SU-DHL-6 (cell line): ENCODE data around the gene ARMC7.

Experiments
- EZH2phosphoT487 ChIP-seq: fragments of 200-600 bp; sonication (generic), shearing (Covaris generic); conservative IDR thresholded peaks from 2 replicates; pipeline ENCODE4 v1.6.1; 2018; ENCODE audit warnings: mild to moderate bottlenecking, antibody characterized with exemption, low read length, moderate library complexity, mixed read lengths
- TF ChIP-seq, protein P1 (sequence below): fragments of 200-600 bp; sonication (generic); IDR thresholded peaks from one replicate; pipeline ENCODE4 v1.5.1; 2017; ENCODE audit warnings: antibody characterized with exemption, mild to moderate bottlenecking, low read length, moderate library complexity; ENCODE audit not compliant: insufficient read depth, poor library complexity, severe bottlenecking

DNA sequence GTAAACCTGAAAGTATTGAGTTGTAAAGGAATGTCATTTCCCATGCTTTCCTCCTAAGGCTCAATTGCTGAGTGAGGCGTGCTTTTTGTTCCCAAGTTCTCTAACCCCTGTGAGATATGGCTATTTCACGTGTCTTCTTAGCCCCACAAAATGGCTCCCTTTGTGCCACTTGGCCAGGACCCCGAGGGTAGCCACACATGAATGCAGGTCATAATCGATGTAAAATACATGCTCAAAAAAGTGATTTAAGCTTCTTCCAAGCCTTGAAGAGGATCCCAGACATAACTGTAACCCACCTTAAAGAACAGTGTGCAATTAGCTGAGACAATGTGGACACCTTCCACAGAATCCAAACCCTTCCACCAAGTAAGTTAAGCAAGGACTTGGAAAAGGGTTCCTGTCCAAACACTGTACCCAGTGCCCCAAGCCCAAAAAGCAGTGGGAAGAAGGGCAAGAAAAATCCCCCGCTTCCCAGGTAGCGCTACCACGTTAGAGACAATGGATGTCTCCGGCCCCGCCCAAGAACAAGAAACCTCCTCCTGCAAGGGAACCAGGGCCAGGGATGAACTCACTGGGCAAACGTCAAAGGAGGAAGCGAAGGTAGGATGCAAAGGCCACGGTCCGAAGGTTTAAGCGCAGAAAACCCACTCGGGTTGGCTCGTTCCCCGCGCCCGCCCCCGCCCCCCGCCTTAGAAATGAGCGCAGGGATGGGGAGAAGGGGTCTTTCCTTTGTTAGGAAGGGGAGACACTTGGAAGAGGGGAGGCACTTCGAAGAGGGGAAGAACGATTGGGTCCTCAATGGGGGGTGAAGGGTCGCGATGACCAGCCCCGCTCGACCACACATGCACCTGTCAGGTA lies 43.4 kb downstream of the ARMC7 start:
- TF ChIP-seq, protein P1, sequence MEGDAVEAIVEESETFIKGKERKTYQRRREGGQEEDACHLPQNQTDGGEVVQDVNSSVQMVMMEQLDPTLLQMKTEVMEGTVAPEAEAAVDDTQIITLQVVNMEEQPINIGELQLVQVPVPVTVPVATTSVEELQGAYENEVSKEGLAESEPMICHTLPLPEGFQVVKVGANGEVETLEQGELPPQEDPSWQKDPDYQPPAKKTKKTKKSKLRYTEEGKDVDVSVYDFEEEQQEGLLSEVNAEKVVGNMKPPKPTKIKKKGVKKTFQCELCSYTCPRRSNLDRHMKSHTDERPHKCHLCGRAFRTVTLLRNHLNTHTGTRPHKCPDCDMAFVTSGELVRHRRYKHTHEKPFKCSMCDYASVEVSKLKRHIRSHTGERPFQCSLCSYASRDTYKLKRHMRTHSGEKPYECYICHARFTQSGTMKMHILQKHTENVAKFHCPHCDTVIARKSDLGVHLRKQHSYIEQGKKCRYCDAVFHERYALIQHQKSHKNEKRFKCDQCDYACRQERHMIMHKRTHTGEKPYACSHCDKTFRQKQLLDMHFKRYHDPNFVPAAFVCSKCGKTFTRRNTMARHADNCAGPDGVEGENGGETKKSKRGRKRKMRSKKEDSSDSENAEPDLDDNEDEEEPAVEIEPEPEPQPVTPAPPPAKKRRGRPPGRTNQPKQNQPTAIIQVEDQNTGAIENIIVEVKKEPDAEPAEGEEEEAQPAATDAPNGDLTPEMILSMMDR = no peak
- TF ChIP-seq EZH2phosphoT487 = no peak
